ENCODE results near the gene KCTD4. TPM values are rescaled to one million over a fixed set of nuclear protein-coding genes. Genes with fewer than 3 reads are reported as not detected.

Gene KCTD4
- total and polyA plus RNA-seq, 2 donors (not counting 3 experiments of a cell fraction or from before 2014, with no cell fraction given), result not detected

GRCh38 chr13:45224176-45224575 lies 23.3 kb upstream of the KCTD4 start:
- TF ChIP-seq POLR2AphosphoS5 (IDR thresholded peaks at IDR 0.05; ENCODE audit: insufficient read depth, low read depth, low read length), result no peak
- no peak for TF ChIP-seq JUN (IDR thresholded peaks at IDR 0.05; ENCODE audit: borderline replicate concordance, insufficient read depth, insufficient read length, low read depth)
- TF ChIP-seq POLR2A (IDR thresholded peaks at IDR 0.05; ENCODE audit: low read depth, low read length), result no peak
- no peak for TF ChIP-seq EZH2 (IDR thresholded peaks at IDR 0.05; ENCODE audit: borderline replicate concordance, low read depth, low read length, severe bottlenecking)
- TF ChIP-seq MYC (IDR thresholded peaks at IDR 0.05; ENCODE audit: low read depth, low read length), result no peak
- no peak for TF ChIP-seq FOS (IDR thresholded peaks at IDR 0.05; ENCODE audit: borderline replicate concordance, insufficient read depth, low read length)
- TF ChIP-seq GATA2 (IDR thresholded peaks at IDR 0.05; ENCODE audit: insufficient read depth, insufficient read length, low read depth, low read length), result no peak
- TF ChIP-seq MAX (IDR thresholded peaks at IDR 0.05; ENCODE audit: insufficient read depth, insufficient read length), result no peak
- no peak for TF ChIP-seq CTCF (IDR thresholded peaks at IDR 0.05; ENCODE audit: extremely low read depth in 1 of 2, insufficient read depth in 1 of 2, low read depth in 1 of 2, low read length in 2 of 2)
- H3K27ac ChIP-seq (ENCODE audit: insufficient read depth, low read depth, low read length), result no peak overlapping the region
- dilution Hi-C loops (cut with MboI; ENCODE audit: extremely low pct_ligation_motif_present, low sequenced_read_pairs) (no loop called here), intact Hi-C loops (cut with micrococcal nuclease) (no loop called here)
- no peak for FAIRE-seq
- no peak overlapping the region for H3K4me3 ChIP-seq (replicated peaks in 1 of 3; ENCODE audit: insufficient read depth in 1 of 3, low read depth in 1 of 3, low read length in 3 of 3)
- no peaks in the 10 kb centered on the region for H3K9me1 ChIP-seq (replicated peaks; ENCODE audit: control insufficient read depth, extremely low read depth, insufficient read depth, low read length)
- peaks cover 1% of the 10 kb centered on the region for H3K79me2 ChIP-seq (ENCODE audit: control insufficient read depth, insufficient read depth, low read length)
- ChIA-PET POLR2A (no interaction called here), CTCF (interaction anchor here (1.4 to 1.7 kb wide), 2 partner anchors 14 to 20 kb away, joined by 3 to 4 read pairs; no protein-coding TSS in a partner anchor)
- peaks cover 13% of the 10 kb centered on the region for H3K4me1 ChIP-seq (ENCODE audit: control insufficient read depth, extremely low read depth, insufficient read depth, low read length)
- H3K27me3 ChIP-seq (ENCODE audit: control insufficient read depth in 2 of 2, insufficient read depth in 2 of 2, low read length in 2 of 2), result no peaks in the 10 kb centered on the region
- BruUV-seq (replicated peaks), result no TSS peak
- no peak overlapping the region for H3K9ac ChIP-seq (replicated peaks; ENCODE audit: extremely low read depth, insufficient read depth, low read length)
- H3K9me3 ChIP-seq (replicated peaks; ENCODE audit: control insufficient read depth, insufficient read depth, low read length), result no peaks in the 10 kb centered on the region
- no peak overlapping the region for H2AFZ ChIP-seq (ENCODE audit: low read depth, low read length)
- H3K36me3 ChIP-seq (ENCODE audit: control insufficient read depth in 2 of 2, extremely low read depth in 1 of 2, insufficient read depth in 2 of 2, low read length in 2 of 2), result no peaks in the 10 kb centered on the region
- no peaks in the 10 kb centered on the region for H4K20me1 ChIP-seq (replicated peaks; ENCODE audit: control insufficient read depth, extremely low read depth, insufficient read depth, low read length)
- no peak for DNase-seq (ENCODE audit: low read depth, low spot score)
- no peak overlapping the region for H3K4me2 ChIP-seq (ENCODE audit: insufficient read depth, low read length)
